Heart left ventricle (tissue), 16 donors: ENCODE results near the gene ROPN1L. TPM values are rescaled to one million over a fixed set of nuclear protein-coding genes. Genes with fewer than 3 reads are reported as not detected.

Experiments
- ATAC-seq, 4 donors: fragments of 200-7000 bp; cut with Tn5 transposase; one replicate each; pipeline ENCODE4 v1.9.1; 2020 to 2022; ENCODE audit warnings: moderate library complexity in 4 of 4, mild to moderate bottlenecking in 3 of 4, moderate number of reproducible peaks in 1 of 4
- DNase-seq, 5 donors: peaks; one replicate each; pipeline ENCODE4 v3.0.0-alpha.2; 2020
- H3K27ac ChIP-seq, 12 donors: fragments of 200-600 bp; sonication (generic) in 4 of 12; one replicate each; pipeline versions ENCODE4 v1.5.0 to v1.8.0; 2016 to 2022; ENCODE audit warnings: mild to moderate bottlenecking in 2 of 12
- H3K27me3 ChIP-seq, 9 donors: fragments of 200-600 bp; sonication (generic) in 2 of 9; one replicate each; pipeline versions ENCODE4 v1.5.1 to v1.8.0; 2016 to 2022; ENCODE audit warnings: mild to moderate bottlenecking in 3 of 9
- H3K36me3 ChIP-seq, 9 donors: fragments of 200-600 bp; sonication (generic) in 2 of 9; one replicate each; pipeline versions ENCODE4 v1.5.0 to v1.8.0; 2018 to 2022; ENCODE audit warnings: mild to moderate bottlenecking in 2 of 9
- H3K4me1 ChIP-seq, 12 donors: fragments of 200-600 bp; sonication (generic) in 4 of 12; one replicate each; pipeline versions ENCODE4 v1.5.0 to v1.8.0; 2016 to 2022; ENCODE audit warnings: mild to moderate bottlenecking in 3 of 12
- H3K4me3 ChIP-seq, 12 donors: fragments of 200-600 bp; sonication (generic) in 4 of 12; one replicate each; pipeline versions ENCODE4 v1.5.0 to v1.8.0; 2017 to 2022; ENCODE audit warnings: mild to moderate bottlenecking in 9 of 12, moderate library complexity in 4 of 12
- H3K9me3 ChIP-seq, 12 donors: fragments of 200-600 bp; sonication (generic) in 4 of 12; one replicate each; pipeline versions ENCODE4 v1.5.0 to v1.8.0; 2016 to 2022; ENCODE audit warnings: mild to moderate bottlenecking in 1 of 12
- POLR2A ChIP-seq, 2 donors: fragments of 450-650 bp; IDR thresholded peaks; one replicate each; pipeline ENCODE4 v1.6.1; 2017; ENCODE audit warnings: antibody characterized with exemption in 2 of 2, mild to moderate bottlenecking in 2 of 2, moderate library complexity in 2 of 2
- WGBS, 4 donors: extraction: QIAGEN DNeasy Blood & Tissue Kit in 2 of 4; methylation state at CpG; one replicate each; pipeline versions ENCODE4 v1.1.5 to v1.1.7; 2013 to 2018; 5-methylcytosine and 5-hydroxymethylcytosine counted together
- intact Hi-C, 10 donors: fragments of 100-400 bp; cut with DNase I; formaldehyde crosslinking; loops; one replicate each; pipeline versions ENCODE4 v1.11.1 to v1.14.2; 2022
- polyA plus RNA-seq, 2 donors: library from polyadenylated mRNA; stranded (reverse); fragments of 200-250 nt; gene quantifications; one replicate each; pipeline ENCODE4 v1.2.3, GENCODE V29; 2013
- total RNA-seq, 9 donors: library from RNA; depleted of rRNA in 2 of 9; stranded (reverse); fragments of >200 nt in 2 of 9; fragmentation: NEBNext Ultra II Directional in 3 of 9; extraction: Animal tissue kit (Norgen Biotek cat#: 25700) in 3 of 9; gene quantifications; one replicate each; pipeline versions ENCODE4 v1.1.0 to v1.2.4, GENCODE V29; 2016 to 2023
- TF ChIP-seq, protein P1 (sequence below), 12 donors: fragments of 200-600 bp; sonication (generic) in 4 of 12; IDR thresholded peaks; one replicate each; pipeline versions ENCODE4 v1.5.0 to v1.8.0; 2018 to 2022; ENCODE audit warnings: antibody characterized with exemption in 12 of 12, mild to moderate bottlenecking in 5 of 12
- donor health status: ischemic (EF 13 %, LVEDD 7.1; RV severe dilation, severe dysfunction).
- donor health status: healthy with polysubstance abuse.
- donor health status: DM: no; HTN: yes; CAD: no.
- donor health status: DM: no; HTN: no; CAD: no.
- donor health status: ischemic (EF 25% LVEDD 6.9; RV normal size, moderate dysfunction).
- donor health status: ischemic (EF 25% LVEDD 5.7; RV mildly dilated, moderate dysfunction).
- donor health status: healthy.
- donor health status: DM: yes; HTN: yes; CAD: no.
- donor health status: ischemic (EF 35%, LVEDD 5.7; RV mildly dilated, moderate dysfunction).
- donor health status: nonischemic (EF 11% LVEDD 7.7; RV severe dilation, severe dysfunction).
- donor health status: DM: yes; HTN: yes; CAD: no.
- donor health status: PGD.
- donor health status: ischemic (EF 29% LVEDD 5.4; RV normal size, mild dysfunction).
- donor health status: nonischemic (EF 23%, LVEDD 6.1; RV moderate dilation, normal function).

The ROPN1L gene
- total and polyA plus RNA-seq, 11 donors: 0.14 to 0.81 (median 0.46) TPM; not detected in 4

DNA sequence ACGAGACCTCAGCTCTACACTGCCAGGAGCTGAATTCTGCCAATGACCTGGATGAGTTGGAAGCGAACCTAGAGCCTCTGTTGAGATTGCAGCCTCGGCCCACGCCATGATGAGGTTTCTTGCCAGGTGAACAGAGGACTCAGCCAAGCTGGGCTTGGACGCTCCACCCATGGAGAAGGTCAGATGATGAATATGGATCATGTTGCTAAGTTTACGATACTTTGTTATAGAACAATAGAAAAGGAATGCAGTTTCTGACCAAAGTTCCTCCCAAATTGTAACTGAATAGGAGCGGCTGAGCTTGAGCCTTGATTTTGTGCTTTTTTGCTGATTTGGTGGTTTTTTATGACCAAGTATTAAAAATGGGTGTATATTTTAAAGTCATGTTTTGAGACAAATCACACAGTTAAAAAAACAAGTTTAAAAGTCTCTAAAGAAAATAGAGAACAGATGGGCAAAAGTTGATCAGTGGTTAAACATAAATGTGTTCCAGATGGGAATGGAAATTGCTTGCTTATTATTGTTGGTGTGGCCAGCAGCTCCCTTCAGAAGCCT, 32.9 kb downstream of the ROPN1L start:
- Histone ChIP-seq H3K4me3 (no peak overlapping the region), H3K9me3 (peaks cover 0 to 15% (median 3%) of the 10 kb centered on the region in 12 donors), H3K36me3 (no peaks in the 10 kb centered on the region), H3K4me1 (peaks cover 0 to 3% (median 0%) of the 10 kb centered on the region in 12 donors), H3K27ac (no peak overlapping the region), H3K27me3 (no peaks in the 10 kb centered on the region)
- DNase-seq: no peak
- intact Hi-C loops: loop anchor here in 1 of 10 donors (10.0 kb wide), 1 partner anchor 80 kb away; no protein-coding TSS in a partner anchor
- WGBS, 4 donors: 90 to 94% (median 92%) methylated on average over 7 of the region's 7 CpGs
- no peak for ATAC-seq
- TF ChIP-seq POLR2A (IDR thresholded peaks at IDR 0.05): no peak
- TF ChIP-seq, protein P1, sequence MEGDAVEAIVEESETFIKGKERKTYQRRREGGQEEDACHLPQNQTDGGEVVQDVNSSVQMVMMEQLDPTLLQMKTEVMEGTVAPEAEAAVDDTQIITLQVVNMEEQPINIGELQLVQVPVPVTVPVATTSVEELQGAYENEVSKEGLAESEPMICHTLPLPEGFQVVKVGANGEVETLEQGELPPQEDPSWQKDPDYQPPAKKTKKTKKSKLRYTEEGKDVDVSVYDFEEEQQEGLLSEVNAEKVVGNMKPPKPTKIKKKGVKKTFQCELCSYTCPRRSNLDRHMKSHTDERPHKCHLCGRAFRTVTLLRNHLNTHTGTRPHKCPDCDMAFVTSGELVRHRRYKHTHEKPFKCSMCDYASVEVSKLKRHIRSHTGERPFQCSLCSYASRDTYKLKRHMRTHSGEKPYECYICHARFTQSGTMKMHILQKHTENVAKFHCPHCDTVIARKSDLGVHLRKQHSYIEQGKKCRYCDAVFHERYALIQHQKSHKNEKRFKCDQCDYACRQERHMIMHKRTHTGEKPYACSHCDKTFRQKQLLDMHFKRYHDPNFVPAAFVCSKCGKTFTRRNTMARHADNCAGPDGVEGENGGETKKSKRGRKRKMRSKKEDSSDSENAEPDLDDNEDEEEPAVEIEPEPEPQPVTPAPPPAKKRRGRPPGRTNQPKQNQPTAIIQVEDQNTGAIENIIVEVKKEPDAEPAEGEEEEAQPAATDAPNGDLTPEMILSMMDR (IDR thresholded peaks at IDR 0.05): no peak

DNA sequence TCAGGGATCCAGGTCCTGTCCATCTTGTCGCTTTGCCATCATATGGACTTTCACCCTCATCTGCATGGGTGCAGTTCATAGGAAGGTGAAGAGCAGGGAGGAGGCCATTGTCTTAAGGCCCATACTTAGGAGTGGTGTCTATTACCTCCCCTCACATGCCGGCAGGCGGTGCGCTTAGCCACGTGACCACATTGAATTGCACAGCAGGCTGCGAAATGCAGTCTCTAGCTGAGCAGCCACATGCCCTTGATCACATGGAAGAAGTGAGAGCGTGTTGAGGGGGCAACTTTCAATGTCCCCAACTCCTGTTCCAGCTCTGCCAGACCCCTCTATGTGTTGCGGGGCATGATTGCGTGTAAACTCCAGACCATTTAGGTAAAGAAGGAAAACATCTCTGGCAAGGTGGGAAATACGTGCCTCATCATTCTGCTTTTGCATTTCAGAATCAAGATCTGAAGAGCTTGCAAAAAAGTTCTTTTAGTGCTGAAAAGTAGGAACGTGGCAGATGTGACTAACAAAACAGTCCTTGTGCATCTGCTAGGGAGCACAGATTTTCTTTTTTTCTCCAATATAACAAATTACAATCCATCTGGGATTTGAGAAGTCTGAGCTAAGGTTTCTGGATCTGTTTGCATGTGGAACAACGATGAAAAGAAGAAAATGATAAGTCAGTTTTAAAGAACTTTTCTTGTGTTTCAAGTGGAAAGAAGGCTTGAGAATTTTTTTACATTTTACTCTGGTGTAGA, 34.4 kb downstream of the ROPN1L start:
- ATAC-seq: no peak
- 91 to 94% (median 92%) methylated on average over 11 to 12 of the region's 12 CpGs for WGBS, 4 donors

DNA sequence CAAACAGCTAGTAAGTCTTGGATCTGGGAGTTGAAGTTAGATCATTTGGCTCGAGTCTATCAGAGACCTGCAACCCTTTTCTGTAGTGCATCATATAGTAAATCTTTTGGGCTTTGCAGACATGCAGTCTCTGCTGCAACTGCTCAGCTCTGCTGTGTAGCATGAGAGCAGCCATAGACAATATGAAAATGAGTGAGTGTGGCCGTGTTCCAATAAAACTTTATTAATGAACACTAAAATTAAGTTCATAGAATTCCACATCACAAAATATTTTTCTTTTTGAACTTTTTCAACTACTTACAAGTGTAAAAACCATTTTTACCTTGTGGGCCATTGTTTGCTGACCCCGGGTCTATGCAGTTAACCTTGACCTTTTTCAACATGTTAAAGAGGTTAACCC, 35.2 kb downstream of the ROPN1L start:
- DNase-seq: no peak
- Histone ChIP-seq H3K27ac (no peak overlapping the region), H3K36me3 (no peaks in the 10 kb centered on the region), H3K4me1 (peaks cover 0 to 18% (median 0%) of the 10 kb centered on the region in 12 donors), H3K9me3 (peaks cover 0 to 15% (median 3%) of the 10 kb centered on the region in 12 donors), H3K4me3 (no peak overlapping the region), H3K27me3 (no peaks in the 10 kb centered on the region)
- intact Hi-C loops: loop anchor here in 1 of 10 donors (10.0 kb wide), 1 partner anchor 78 kb away; no protein-coding TSS in a partner anchor
- TF ChIP-seq POLR2A (IDR thresholded peaks at IDR 0.05): no peak
- TF ChIP-seq, protein P1 (IDR thresholded peaks at IDR 0.05): no peak
- WGBS, 4 donors: 88 to 91% (median 90%) methylated on average over 3 of the region's 3 CpGs
- ATAC-seq: no peak

More for the DNA sequence above, 34.4 kb downstream of the ROPN1L start:
- peaks cover 0 to 18% (median 0%) of the 10 kb centered on the region in 12 donors for H3K4me1 ChIP-seq
- no peak overlapping the region for H3K4me3 ChIP-seq
- intact Hi-C loops: loop anchor here in 1 of 10 donors (10.0 kb wide), 1 partner anchor 79 kb away; no protein-coding TSS in a partner anchor
- no peak for DNase-seq
- TF ChIP-seq, protein P1 (IDR thresholded peaks at IDR 0.05): no peak
- TF ChIP-seq POLR2A (IDR thresholded peaks at IDR 0.05): no peak
- no peak overlapping the region for H3K27ac ChIP-seq
- H3K36me3 ChIP-seq: no peaks in the 10 kb centered on the region
- H3K9me3 ChIP-seq: peaks cover 0 to 15% (median 3%) of the 10 kb centered on the region in 12 donors
- H3K27me3 ChIP-seq: no peaks in the 10 kb centered on the region

- H3K9me3 ChIP-seq: peaks cover 0 to 15% (median 3%) of the 10 kb centered on the region in 12 donors
- no peak for TF ChIP-seq POLR2A (IDR thresholded peaks at IDR 0.05)
- TF ChIP-seq, protein P1 (IDR thresholded peaks at IDR 0.05): no peak
- no peaks in the 10 kb centered on the region for H3K36me3 ChIP-seq
- 94 to 98% (median 97%) methylated on average over 6 of the region's 6 CpGs for WGBS, 4 donors
- no peak for DNase-seq
- no peaks in the 10 kb centered on the region for H3K27me3 ChIP-seq
- peaks cover 0 to 18% (median 0%) of the 10 kb centered on the region in 12 donors for H3K4me1 ChIP-seq
- no peak for ATAC-seq
- no peak overlapping the region for H3K27ac ChIP-seq
- no peak overlapping the region for H3K4me3 ChIP-seq
- intact Hi-C loops: loop anchor here in 1 of 10 donors (10.0 kb wide), 1 partner anchor 77 kb away; no protein-coding TSS in a partner anchor
Observed at GRCh38 chr5:10477943-10478342, 36.3 kb downstream of the ROPN1L start.
